GM18861 (cell line): Measurements from ENCODE around the gene SPO11.

Experiments used
- ATAC-seq: cut with Tn5 transposase; IDR thresholded peaks from one replicate; pipeline ENCODE4 v1.9.1; 2021; ENCODE audit not compliant: unreplicated experiment

Gene SPO11, protein sequence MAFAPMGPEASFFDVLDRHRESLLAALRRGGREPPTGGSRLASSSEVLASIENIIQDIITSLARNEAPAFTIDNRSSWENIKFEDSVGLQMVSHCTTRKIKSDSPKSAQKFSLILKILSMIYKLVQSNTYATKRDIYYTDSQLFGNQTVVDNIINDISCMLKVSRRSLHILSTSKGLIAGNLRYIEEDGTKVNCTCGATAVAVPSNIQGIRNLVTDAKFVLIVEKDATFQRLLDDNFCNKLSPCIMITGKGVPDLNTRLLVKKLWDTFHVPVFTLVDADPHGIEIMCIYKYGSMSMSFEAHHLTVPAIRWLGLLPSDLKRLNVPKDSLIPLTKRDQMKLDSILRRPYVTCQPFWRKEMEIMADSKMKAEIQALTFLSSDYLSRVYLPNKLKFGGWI

DNA sequence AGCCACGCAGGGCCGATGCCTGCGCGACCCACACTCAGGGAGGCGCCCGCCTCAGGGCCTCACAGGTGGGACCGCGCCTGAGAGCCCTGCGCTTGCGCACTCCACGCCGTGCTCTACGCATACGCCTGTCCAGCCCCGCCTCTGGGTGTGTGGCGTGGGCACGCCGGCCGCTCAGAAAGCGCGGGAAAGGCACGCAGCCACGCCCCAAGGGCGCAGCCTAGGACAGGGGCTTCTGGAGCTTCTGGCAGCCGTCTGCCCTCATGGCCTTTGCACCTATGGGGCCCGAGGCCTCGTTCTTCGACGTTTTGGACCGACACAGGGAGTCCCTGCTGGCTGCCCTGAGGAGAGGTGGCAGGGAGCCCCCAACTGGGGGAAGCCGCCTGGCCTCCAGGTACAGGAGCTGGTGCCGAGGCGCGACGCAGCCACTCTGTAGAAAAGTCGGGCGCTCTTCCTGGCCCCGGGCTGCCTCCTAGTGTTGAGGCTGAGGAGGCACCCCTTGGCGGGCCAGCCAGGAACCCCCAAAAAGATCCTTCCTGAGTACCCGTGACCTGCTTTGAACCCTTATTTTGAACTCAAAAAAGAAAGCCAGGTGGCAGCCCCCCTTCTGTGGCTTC, at the start of gene SPO11:
Gene SPO11, plus strand, starts transcription at position 196 of the 614 bp plus-strand sequence. Its CDS starts 65 bp downstream, at position 261.
- no peak for ATAC-seq

DNA sequence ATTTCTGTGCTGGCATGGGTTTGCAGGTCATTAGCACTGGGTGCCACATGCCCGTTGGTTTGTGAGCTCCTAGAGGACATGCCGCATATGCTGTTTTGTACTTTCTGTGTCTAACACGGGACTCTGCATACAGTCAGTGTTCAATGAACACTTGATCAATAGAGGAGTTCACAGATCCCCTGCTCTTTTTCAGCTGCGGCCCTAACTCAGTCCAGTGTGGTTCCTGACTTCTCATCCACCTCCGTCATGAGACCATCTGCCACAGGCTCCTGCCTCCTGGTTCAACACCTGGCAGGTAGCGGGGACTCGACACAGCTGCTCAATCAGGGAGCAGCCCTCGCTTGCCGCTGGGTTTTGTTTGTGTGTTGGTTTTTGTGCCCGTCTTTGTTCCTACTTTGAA, 49.4 kb upstream of the SPO11 start:
- no peak for ATAC-seq

DNA sequence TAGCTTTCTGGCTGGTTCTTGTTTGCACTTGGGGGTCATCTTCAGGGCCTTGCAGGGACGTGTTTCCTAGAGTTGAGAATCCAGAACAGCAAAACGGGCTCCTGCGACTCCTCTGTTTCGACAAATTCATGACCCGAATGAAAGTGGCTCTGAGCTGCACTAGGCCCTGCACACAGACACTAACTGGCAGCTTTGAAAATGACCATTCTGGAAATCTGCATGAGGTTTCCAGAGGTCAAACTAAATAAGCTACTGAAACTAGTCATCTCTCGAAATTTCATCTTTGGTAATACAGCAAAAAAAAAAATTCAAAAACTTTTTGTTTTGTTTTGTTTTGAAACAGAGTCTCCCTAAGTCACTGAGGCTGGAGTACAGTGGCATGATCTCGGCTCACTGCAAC, 47.7 kb upstream of the SPO11 start:
- ATAC-seq: no peak

DNA sequence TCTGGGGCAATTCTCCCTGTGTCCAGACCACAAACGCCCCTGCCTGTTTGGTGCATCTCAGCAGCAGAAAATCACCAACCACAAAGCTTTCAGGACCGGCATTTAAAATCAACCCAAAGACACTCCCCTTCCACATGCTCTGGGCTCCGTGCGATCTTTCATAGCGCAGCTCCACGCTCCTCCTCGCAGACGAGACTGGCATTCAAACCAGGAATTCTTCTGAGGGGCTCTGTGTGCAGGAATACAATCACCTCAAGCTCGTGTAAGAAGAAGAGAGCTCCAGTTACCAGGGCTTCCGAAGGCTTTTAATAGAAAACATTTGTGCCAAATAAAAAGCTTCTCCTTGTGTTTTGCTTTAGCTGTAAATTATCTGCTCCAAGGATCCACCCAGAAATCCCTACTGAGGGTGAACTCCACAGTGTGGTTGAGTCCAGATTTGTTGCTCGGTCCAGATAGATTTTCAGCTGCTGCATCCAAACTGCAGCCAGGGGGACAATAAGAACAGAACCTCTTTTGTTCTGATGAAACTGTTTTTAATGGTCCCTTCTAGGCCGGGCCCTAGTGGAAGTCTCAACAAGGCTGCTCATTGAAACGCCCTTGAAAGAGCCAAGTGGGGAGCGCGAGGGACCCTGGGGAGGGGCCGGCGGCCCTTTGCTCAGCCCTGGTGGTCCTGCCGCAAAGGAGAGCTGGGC, 46.8 kb upstream of the SPO11 start:
- ATAC-seq: no peak

DNA sequence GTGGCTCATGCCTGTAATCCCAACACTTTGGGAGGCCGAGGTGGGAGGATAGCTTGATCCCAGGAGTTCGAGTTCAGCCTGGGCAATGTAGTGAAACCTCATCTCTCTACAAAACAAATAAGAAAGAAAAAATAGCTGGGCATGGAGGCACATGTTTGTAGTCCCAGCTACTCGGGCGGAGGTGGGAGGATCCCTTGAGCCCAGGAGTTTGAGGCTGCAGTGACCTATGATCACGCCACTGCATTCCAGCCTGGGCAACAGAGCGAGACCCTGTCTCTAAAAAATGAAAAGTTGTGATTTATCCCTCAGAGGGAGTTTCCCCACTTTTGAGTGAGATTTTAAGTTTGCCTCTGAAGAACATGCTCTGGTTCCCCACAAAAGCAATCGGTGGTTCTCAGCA, 45.7 kb upstream of the SPO11 start:
- no peak for ATAC-seq

DNA sequence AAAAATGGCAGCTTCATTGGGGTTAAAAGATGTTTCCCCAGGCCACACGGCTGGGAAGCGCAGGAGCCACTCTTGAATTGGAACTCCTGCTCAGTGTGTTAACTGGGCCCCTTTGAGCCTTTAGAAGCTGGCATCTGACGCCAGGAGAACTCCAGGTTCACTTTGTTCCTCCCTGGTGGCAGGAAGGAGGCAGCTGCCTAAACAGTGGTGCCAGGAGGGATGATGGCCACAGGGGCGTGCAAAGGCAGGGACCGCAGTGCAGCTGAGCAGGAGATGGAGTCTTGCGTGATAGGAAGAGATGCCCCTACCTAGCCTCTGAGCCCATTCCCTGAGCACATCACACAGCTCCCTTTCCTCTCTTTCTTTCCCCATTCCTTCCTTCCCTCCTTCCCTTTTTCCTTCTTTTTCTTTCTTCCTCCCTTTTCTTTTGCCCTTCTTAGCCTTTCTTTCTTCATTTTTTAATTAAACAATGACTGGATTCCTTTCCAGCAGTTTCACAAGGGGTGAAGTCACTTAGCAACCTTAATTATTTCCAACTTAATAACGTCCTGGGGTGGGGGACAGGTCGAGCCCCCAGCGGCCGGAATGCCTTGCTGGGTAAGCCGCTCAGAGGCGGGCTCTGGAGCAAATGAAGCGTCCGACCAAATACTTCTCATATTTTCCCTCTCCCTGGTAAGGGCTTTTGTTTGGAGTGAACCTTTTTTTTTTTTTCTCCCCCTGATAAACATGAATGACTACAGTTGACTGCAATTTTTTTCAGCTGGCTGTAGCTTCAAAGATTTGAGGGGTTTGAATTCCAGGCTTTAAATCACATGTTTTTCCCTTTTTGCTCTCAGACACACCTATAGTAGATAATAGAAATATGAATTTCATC, 42.4 kb upstream of the SPO11 start:
- no peak for ATAC-seq

DNA sequence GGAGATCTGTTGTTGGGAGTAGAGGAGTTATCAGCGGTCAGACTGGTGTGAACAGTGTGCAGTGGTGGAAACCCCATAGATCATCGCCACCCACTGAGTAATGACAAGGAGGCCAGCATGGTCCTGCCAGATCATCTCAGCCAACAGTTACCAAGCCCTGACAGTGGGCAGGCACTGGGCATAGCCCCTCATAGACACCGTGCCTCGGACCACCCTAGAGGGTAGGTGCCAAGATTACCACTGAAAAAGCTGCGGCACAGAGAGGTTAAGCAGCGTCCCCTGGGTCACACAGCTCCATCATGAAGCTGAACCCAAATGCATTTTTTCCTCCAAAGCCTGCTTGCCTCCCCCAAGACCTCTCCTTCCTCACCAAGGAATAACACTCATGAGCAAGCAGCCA, 41.7 kb upstream of the SPO11 start:
- no peak for ATAC-seq

DNA sequence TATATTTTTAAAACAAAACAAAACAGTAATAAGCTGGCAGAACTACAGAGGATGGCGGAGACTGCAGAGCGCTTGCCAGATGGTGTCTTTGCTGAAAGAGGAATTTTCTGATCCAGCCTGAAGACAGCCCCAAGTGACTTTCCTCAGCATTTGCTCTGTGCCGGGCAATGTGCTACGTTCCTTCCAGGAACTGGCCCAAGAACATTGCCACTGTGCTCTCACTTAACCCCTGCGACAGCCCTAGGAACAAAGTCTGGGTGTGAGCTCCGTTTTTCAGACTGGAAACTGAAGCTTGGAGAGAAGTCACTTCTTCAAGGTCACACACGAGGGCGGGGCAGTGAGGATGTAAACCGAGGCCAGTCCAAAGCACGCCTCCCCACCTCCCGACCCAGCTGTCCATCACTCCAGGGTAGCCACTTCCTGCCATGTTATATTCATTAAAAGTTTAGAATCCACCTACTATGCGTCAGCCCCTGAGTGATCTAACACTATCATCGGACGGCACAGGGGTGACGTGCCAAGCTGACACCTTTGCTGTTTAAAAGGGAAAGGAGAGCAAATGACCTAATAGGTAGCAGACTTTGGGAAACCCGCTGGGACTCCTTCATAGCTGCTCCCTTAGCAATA, 40.8 kb upstream of the SPO11 start:
- no peak for ATAC-seq

DNA sequence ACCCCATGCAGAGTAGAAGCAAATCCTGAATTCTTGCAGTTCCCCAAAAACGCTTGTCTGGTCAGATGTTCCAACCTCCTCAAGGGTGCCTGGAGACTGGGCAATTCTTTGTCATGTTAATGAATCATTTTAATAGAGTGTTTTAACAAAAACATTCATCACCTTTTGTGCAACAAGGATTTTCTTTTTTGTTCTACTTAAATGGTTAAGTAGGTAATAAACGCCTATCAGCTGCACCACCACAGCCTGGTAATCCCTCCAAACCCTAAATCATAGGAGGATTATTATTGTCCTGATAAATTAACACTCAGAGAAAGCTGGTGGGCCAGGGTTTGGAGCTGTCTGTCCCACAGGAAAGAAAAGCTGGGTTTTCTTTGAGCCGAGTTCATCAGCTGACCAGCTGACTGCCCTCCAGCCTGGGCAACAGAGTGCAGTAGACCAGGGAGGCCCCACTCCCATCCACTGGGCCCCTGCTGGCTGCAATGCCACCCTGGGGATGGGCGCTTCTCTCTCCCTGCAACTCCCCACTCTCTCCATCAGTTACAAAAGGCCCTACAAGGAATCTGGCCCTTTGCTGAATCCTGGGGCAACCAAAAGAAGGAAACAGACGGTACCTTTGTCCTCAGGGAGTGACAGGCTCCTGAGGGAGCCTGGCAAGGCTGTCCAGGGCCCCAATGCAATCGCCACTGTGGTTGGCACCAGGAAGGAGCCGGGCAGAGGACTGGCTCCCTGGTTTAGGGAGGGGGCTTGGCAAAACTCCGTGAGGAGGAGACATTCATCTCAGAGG, 40.0 kb upstream of the SPO11 start:
- ATAC-seq: no peak

DNA sequence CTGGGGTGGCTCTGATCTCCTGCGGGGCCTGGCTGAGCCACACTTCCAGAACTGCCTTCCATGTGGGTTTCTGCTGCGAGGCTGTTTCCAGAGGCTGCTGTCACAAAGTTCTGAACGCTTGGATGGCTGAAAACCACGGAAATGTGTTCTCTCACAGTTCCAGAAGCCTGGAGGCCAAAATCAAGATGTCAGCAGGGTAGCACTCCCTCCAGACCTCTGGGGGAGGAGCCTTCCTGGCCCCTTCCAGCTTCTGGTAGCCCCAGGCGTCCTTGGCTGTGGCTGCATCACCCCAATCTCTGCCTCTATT, 39.5 kb upstream of the SPO11 start:
- no peak for ATAC-seq

DNA sequence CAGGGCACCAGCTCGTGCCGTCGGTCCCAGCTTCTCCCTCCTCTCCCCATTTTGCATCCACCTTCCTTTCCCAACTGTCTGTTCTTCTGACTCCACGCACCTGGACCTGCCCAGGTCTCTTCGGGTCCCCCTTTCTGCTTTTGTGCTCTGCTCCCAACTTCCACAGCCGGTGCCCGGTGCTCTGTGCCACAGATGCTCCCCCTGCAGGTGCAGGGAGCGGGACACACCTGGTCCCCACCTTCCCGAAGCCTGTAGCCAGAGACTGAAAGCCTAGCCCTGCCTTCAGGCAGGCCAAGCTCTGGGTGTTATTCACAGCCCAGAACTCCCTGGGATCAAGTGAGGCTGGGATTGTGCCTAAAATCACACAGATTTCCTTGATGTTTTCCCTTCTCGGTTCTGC, 38.6 kb upstream of the SPO11 start:
- ATAC-seq: no peak

DNA sequence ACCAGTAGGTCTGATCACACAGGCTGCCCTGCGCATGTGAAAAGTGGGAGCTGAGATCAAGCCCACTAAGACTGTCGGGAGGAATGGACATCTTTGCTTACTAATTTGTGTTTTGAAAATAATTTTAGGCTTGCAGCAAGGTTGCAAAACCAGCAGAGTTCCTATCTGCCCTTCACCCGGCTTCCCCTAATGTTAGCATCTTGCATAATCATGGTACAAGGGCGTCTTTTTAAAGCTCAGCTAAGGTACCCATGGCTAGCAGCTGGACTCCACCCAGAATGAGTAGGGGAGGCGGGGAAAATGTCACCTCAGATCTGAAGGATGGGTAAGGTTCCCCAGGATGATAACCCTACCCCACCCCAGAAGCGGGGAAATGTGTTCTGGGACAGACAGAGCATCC, 37.9 kb upstream of the SPO11 start:
- ATAC-seq: no peak

DNA sequence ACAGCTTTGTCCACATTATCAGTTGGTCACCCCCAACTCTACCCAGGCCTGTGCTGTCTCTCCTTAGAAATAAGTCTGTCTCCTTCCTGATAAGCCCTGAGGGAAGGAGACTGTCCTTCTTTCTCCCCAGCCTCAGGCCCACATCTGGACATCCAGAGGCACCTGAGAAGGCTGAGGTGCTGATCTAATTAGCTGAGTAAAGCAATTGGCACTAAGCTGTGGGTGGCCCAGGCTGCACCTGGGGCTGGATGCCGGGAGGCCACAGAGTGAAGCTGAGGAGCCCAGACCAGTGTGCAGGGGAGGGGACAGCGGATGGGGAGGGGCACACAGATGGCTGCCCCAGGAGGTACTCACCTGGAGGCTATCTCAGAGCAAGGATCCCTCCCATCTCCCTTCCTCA, 37.0 kb upstream of the SPO11 start:
- ATAC-seq: no peak

DNA sequence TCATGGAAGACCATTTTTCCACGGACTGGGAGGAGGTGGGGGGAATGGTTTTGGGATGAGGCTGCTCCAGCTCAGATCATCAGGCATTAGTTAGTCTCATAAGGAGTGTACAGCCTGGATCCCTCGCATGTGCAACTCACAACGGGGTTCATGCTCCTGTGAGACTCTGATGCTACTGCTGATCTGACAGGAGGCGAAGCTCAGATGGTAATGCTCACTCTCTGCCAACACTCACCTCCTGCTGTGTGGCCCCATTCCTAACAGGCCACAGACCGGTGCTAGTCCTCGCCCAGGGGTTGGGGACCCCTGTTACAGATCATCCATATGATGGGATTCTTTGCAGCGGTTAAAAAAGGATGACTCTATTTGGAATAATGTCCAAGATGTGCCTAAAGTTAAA, 35.6 kb upstream of the SPO11 start:
- ATAC-seq: no peak

DNA sequence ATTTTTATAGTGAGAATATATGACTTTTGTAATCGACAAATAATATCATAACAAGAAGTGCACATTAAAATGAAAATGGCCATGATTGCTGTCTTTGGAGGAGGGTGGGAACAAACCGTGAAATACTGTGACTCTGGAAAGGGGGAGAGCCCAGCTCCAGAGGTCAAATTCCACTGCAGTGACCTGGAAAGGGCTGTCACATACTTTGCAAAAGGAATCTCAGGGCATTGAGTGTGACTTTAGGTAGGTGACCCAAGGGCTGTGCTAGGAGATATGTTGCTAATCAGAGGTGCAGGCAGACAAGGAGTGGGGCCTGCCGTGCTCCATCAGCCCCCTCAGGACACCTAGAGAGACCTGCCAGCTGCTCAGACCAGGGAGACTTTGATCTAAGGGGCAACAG, 35.1 kb upstream of the SPO11 start:
- ATAC-seq: no peak

DNA sequence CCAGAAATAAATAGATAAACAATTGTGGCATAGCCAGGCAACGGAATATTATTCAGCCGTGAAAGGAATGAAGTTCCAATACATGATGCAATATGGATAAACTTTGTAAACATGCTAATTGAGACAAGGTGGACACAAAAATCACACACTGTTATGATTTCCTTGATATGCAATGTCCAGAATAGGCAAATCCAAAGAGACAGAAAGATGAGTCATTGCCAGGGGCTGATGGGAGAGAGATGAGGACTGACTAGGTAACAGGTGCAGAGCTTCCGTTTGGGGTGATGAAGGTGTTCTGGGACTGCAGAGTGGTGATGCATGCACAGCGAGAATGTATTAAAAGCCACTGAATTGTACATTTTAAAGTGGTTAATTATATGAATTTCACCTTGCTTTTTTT, 31.1 kb upstream of the SPO11 start:
- no peak for ATAC-seq

DNA sequence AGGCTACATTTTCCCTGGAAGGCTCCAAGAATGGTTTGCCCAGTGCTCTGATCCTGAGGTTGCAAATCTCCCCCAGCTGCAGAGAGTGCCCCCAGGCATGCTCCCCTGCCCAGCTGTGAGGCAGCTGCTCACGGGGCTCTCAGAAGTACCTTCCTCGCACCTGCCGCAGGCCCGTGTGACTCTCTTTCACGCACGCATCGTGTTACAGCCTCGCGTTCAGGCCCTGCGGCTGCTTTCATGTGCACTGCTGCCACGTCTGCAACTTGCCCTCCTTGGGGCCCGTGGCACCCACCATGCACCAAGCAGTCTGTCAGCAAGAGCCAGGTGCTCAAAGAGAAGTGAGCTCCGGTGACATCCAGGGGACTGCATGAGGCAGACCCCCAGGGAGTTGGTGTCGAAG, 28.6 kb upstream of the SPO11 start:
- ATAC-seq: no peak

DNA sequence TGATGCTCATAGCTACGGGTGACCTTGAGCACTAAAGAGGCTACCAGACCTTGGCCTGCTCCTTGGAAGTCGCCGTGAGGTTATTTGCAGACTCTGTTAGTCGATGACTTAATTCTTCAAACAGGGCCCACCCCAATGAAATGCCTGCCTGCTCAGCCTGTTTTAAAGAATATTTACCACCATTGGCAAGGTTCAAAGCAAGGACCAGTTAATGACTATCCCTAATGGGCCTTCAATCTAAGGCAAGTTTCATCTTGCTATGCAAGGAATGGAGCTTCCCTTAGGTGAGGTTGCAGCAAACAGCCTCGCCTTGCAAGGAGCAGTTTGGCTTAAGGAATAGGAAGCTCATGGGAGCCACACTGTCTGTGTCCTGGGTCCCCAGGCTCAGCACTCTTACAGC, 22.9 kb upstream of the SPO11 start:
- no peak for ATAC-seq

DNA sequence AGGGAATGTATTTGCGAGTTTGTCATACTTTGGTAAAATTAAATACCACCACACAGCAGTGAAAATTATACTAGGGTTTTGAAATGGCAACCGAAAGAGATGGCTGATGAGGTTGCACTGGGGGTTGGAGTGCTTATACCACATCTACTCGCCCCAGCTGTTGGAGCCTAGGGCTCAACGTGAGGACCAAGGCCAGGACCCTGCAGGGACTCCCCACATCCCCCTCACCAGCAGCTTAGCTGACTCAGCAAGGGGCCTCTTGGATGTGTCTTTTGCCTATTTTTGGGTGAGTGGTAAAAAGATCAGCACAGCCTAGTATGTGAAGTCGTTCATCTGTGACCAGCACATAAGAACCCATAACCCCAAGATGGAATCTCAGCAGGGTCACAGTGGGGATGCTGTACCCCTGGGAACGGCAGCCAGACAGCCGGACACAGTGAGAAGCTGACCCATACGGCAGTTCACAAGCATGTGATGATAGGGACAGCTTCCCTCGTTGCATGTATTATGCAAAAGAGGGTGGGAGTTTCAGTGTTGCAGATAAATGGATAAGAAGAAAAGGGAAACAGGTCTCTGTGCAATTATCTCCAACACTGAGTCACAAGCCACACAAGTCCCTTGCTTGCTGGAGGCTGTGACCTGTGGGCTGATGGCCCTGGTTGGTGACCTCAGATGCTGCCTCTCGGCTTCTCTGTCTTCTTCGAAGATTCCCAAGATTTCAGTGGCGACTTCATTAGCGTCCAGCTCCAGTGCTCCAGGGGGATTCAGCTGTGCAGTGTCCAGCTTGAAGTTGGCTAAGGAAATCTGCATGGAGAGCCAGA, 20.9 kb upstream of the SPO11 start:
- no peak for ATAC-seq
